ENCODE results near the gene ZFYVE27.

ZFYVE27 gene

DNA sequence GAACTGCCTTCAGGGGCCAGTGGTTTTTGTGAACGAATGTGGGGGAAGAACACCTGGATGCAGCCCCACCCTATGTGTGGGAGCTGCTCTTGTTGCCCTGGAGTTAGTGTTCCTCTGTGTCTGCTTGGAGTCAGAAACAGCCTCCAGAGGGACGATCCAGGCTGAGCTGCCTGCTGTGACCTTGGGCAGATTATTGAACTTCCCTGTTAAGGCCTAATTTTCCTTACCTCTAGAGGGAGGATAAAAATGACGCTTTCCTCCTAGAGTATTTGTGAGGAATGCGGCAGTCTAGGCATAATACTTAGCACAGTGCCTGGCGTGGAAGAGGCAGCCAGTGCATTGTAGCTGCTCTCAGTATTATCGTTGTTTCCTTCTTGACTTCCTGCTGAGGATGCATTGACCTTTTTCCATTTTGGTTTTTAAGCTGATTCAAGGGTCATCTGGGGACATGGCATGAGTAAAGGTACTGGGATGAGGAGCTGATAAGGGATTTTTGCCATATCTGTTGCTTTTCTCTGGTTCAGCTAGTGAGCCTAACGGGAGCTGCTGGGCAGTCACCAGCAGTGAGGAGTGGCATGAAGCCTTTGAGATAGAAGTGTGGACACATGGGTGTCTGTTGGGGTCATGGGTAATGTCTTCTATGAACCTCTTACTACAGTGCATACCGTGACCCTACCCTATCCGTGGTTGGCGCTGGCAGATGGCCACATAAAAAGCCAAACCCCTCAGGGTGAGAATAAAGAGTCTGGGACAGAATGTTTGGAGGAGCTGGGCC lies 6.4 kb downstream of the ZFYVE27 start:
- no peak for DNase-seq (ENCODE audit: insufficient read length, low spot score)
- FAIRE-seq: no peak
- TF ChIP-seq POLR2A (IDR thresholded peaks at IDR 0.05; ENCODE audit: low read depth, low read length) (no peak), SPI1 (IDR thresholded peaks at IDR 0.05; ENCODE audit: low read depth, low read length) (no peak), POU2F2 (IDR thresholded peaks at IDR 0.05; ENCODE audit: low read depth, low read length) (no peak), POLR2AphosphoS5 (IDR thresholded peaks at IDR 0.05; ENCODE audit: low read depth, low read length) (no peak), TAF1 (IDR thresholded peaks at IDR 0.05; ENCODE audit: low read depth, low read length) (no peak), PAX5 (IDR thresholded peaks at IDR 0.05; ENCODE audit: insufficient read depth, low read length, severe bottlenecking) (no peak)

DNA sequence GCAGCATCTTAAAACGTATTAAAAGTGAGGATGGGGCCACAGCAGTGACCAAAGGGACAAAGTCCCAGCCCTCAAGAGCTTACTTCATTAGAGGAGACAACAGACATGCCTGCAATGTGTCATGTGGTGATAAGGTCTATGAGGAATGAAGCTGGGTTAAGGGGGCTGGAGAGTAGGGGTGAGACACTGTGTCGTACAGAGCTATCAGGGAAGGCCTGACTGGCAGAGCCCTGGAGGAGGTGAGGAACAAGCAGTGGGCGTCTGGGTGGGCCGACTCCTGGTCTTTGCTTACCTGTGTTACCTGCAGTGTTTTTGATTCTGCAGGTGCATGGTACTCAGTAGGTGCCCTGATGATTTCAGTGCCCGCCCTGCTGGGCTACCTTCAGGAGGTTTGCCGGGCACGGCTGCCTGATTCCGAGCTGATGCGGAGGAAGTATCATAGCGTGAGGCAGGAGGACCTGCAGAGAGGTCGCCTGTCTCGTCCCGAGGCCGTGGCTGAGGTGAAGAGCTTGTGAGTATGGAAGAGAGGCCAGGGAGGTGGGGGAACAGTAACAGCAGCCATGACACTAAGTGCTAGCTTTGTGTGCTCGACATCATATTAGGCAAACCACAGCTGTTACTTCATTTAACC lies 7.6 kb downstream of the ZFYVE27 start:
- FAIRE-seq: no peak
- TF ChIP-seq POLR2A (IDR thresholded peaks at IDR 0.05; ENCODE audit: low read depth, low read length): no peak
- TF ChIP-seq SPI1 (IDR thresholded peaks at IDR 0.05; ENCODE audit: low read depth, low read length): no peak
- no peak for TF ChIP-seq POLR2AphosphoS5 (IDR thresholded peaks at IDR 0.05; ENCODE audit: low read depth, low read length)
- no peak for TF ChIP-seq POU2F2 (IDR thresholded peaks at IDR 0.05; ENCODE audit: low read depth, low read length)
- no peak for TF ChIP-seq PAX5 (IDR thresholded peaks at IDR 0.05; ENCODE audit: insufficient read depth, low read length, severe bottlenecking)
- no peak for TF ChIP-seq TAF1 (IDR thresholded peaks at IDR 0.05; ENCODE audit: low read depth, low read length)
- no peak for DNase-seq (ENCODE audit: insufficient read length, low spot score)

DNA sequence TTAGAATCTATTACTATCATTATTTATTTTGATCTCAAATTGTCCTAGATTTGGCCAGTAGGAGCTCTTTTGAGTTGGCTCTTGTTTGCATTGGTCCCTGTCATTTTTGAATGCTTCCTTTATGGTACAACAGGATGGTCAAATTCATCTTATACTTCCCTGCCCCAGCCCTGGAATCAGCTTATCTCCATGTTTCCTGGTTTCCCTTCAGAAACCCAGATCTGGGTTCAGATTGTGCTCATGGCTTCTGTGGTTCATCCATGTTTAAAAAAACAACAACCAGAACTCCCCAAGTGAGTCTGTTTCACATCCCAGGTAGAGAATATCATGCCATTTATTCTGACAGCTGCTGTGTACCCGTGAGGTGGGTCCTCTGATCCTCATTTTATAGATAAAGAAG lies 10.6 kb downstream of the ZFYVE27 start:
- FAIRE-seq: no peak
- TF ChIP-seq SPI1 (IDR thresholded peaks at IDR 0.05; ENCODE audit: low read depth, low read length) (no peak), POU2F2 (IDR thresholded peaks at IDR 0.05; ENCODE audit: low read depth, low read length) (no peak)
- no peak for DNase-seq (ENCODE audit: insufficient read length, low spot score)

DNA sequence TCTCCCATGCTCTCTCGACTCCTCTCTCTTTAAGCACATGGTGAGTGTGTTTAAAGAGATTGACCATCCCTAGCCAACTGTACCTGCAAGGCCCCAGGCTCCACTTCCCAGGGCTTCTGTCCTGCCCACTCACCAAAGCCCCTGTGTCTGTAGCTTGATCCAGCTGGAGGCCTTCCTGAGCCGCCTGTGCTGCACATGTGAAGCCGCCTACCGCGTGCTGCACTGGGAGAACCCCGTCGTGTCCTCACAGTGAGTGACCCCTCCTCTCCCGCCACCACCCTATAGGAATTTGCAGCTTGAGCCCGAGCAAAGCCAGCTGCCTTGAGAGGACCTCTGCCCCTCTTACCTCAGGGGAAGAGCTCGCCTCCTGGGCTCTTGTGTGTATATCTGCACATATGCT lies 11.2 kb downstream of the ZFYVE27 start:
- TF ChIP-seq POU2F2 (IDR thresholded peaks at IDR 0.05; ENCODE audit: low read depth, low read length) (no peak), SPI1 (IDR thresholded peaks at IDR 0.05; ENCODE audit: low read depth, low read length) (no peak), TAF1 (IDR thresholded peaks at IDR 0.05; ENCODE audit: low read depth, low read length) (no peak), POLR2AphosphoS5 (IDR thresholded peaks at IDR 0.05; ENCODE audit: low read depth, low read length) (no peak), POLR2A (IDR thresholded peaks at IDR 0.05; ENCODE audit: low read depth, low read length) (no peak), PAX5 (IDR thresholded peaks at IDR 0.05; ENCODE audit: insufficient read depth, low read length, severe bottlenecking) (no peak)
- no peak for DNase-seq (ENCODE audit: insufficient read length, low spot score)
- FAIRE-seq: no peak

DNA sequence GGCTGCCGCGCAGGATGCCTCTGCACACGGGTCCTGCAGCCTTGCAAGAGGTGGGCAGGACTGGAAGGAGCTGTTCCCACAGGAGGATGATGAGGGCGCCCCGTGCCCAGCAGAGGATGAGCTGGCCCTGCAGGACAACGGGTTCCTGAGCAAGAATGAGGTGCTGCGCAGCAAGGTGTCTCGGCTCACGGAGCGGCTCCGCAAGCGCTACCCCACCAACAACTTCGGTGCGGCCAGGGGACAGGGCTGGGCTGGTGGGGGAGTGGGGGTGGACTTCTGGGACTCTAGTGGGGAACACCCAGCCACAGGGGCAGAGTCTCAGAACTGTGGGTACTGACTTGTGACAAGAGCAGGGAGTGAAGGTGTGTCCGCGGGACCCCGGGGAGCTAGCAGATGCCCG lies 16.0 kb downstream of the ZFYVE27 start:
- DNase-seq (ENCODE audit: insufficient read length, low spot score) (no peak), FAIRE-seq (no peak)
- TF ChIP-seq POLR2A (IDR thresholded peaks at IDR 0.05; ENCODE audit: low read depth, low read length) (no peak), POU2F2 (IDR thresholded peaks at IDR 0.05; ENCODE audit: low read depth, low read length) (no peak), TAF1 (IDR thresholded peaks at IDR 0.05; ENCODE audit: low read depth, low read length) (no peak), POLR2AphosphoS5 (IDR thresholded peaks at IDR 0.05; ENCODE audit: low read depth, low read length) (no peak), PAX5 (IDR thresholded peaks at IDR 0.05; ENCODE audit: insufficient read depth, low read length, severe bottlenecking) (no peak), SPI1 (IDR thresholded peaks at IDR 0.05; ENCODE audit: low read depth, low read length) (no peak)

DNA sequence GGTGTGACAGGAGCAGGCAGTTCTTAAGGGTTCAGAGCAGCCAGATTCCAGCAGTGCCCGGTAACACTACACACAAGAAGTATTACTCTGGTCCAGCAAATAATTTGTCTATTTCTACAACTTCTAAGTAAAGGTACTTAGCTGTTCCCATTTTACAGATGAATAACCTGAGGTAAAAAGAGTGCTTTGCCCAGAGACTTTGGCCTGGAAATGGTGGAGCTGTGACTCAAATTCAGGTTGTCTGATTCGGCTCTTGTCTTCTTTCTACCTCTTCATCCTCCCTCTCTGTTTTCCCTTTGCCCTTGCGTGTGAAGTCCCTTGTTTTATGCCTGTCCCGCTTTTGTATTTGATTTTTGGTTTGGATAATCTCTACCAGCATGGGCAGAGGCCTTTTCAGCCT lies 17.8 kb downstream of the ZFYVE27 start:
- TF ChIP-seq PAX5 (IDR thresholded peaks at IDR 0.05; ENCODE audit: insufficient read depth, low read length, severe bottlenecking) (no peak), POLR2A (IDR thresholded peaks at IDR 0.05; ENCODE audit: low read depth, low read length) (no peak), SPI1 (IDR thresholded peaks at IDR 0.05; ENCODE audit: low read depth, low read length) (no peak), TAF1 (IDR thresholded peaks at IDR 0.05; ENCODE audit: low read depth, low read length) (no peak), POU2F2 (IDR thresholded peaks at IDR 0.05; ENCODE audit: low read depth, low read length) (no peak), POLR2AphosphoS5 (IDR thresholded peaks at IDR 0.05; ENCODE audit: low read depth, low read length) (no peak)
- DNase-seq (ENCODE audit: insufficient read length, low spot score) (no peak), FAIRE-seq (no peak)

DNA sequence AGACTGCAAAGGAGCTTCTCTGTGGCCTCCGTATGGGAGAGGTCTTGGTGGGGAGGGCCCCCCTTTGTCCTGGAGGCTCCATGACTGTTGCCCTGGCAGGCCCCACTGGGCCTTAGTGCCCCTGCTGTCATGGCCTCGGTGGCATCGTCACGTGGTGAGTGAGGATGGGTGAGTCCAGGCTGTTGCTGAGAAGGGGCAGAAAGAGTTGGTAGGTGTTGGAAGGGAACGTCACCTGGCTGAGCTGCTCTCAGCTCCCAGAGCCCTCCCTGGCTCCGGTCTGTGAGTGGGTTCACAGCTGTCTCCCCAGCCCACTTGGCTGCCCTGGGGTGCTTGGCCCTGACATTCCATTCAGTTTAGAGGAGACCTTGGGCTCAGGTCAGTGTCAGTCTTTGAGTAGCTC lies 18.8 kb downstream of the ZFYVE27 start:
- DNase-seq (ENCODE audit: insufficient read length, low spot score) (no peak), FAIRE-seq (no peak)
- no peak for TF ChIP-seq POU2F2 (IDR thresholded peaks at IDR 0.05; ENCODE audit: low read depth, low read length)
- TF ChIP-seq POLR2A (IDR thresholded peaks at IDR 0.05; ENCODE audit: low read depth, low read length): no peak
- TF ChIP-seq SPI1 (IDR thresholded peaks at IDR 0.05; ENCODE audit: low read depth, low read length): no peak
- no peak for TF ChIP-seq TAF1 (IDR thresholded peaks at IDR 0.05; ENCODE audit: low read depth, low read length)
- TF ChIP-seq PAX5 (IDR thresholded peaks at IDR 0.05; ENCODE audit: insufficient read depth, low read length, severe bottlenecking): no peak
- TF ChIP-seq POLR2AphosphoS5 (IDR thresholded peaks at IDR 0.05; ENCODE audit: low read depth, low read length): 0 out of 2 replicates have a peak, but pooled peaks have one; percentile 47

DNA sequence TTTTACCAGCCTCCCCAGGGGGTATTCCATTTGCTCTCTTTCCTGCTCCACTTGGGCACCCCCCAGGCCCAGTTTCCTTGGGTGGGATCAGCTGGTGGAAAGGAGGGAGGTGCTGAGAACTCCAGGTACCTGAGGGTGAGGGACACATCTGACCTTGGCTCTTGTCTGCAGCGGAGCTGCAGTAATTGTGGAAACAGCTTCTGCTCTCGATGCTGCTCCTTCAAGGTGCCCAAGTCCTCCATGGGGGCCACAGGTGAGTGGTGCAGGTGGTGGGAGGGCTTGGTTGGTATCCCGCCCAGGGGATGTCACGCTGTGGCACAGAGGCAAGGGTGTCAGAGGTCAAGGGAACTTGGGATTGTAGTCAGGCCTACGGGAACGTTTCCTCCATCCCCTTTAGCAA lies 20.5 kb downstream of the ZFYVE27 start:
- FAIRE-seq (no peak), DNase-seq (ENCODE audit: insufficient read length, low spot score) (no peak)
- TF ChIP-seq POLR2AphosphoS5 (IDR thresholded peaks at IDR 0.05; ENCODE audit: low read depth, low read length) (no peak), PAX5 (IDR thresholded peaks at IDR 0.05; ENCODE audit: insufficient read depth, low read length, severe bottlenecking) (no peak), SPI1 (IDR thresholded peaks at IDR 0.05; ENCODE audit: low read depth, low read length) (no peak), POU2F2 (IDR thresholded peaks at IDR 0.05; ENCODE audit: low read depth, low read length) (no peak), POLR2A (IDR thresholded peaks at IDR 0.05; ENCODE audit: low read depth, low read length) (no peak), TAF1 (IDR thresholded peaks at IDR 0.05; ENCODE audit: low read depth, low read length) (no peak)

DNA sequence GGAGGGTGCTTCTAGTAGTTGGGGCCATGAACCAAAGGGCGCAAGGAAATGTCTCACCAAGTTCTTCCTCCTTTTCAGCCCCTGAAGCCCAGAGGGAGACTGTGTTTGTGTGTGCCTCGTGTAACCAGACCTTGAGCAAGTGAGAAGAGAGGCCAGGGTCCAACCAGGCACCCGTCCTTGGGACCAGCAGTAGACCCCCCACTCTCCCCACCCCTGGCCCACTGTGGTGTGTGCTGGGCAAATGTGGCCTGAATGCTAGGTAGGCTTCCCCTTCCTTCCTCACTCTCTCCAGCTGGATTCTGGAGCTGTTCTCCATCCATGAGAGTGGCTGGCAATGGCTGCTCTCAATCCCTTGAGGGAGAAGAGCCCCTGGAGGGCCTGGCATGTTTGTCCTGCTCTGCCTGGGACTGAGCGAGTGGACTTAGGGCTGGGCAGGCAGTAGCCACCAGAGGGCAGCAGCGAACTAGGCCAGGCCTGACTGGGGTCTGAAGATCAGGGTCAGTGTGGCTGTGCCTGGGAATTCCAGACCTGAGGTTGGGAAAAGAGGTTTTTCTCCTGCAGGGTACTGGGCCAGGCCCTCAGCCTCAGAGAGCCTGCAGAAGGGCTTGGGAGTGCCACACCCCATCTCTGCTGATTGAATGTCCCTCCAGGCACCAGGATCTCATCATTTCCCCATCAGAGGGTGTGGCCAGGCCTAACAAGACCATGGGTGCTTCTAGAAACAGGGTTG lies 22.4 kb downstream of the ZFYVE27 start:
- FAIRE-seq (peak; percentile 70), DNase-seq (ENCODE audit: insufficient read length, low spot score) (peak; percentile 67)
- TF ChIP-seq POLR2AphosphoS5 (IDR thresholded peaks at IDR 0.05; ENCODE audit: low read depth, low read length): no peak
- TF ChIP-seq PAX5 (IDR thresholded peaks at IDR 0.05; ENCODE audit: insufficient read depth, low read length, severe bottlenecking): no peak
- TF ChIP-seq SPI1 (IDR thresholded peaks at IDR 0.05; ENCODE audit: low read depth, low read length): no peak
- TF ChIP-seq POU2F2 (IDR thresholded peaks at IDR 0.05; ENCODE audit: low read depth, low read length): no peak
- no peak for TF ChIP-seq TAF1 (IDR thresholded peaks at IDR 0.05; ENCODE audit: low read depth, low read length)
- no peak for TF ChIP-seq POLR2A (IDR thresholded peaks at IDR 0.05; ENCODE audit: low read depth, low read length)

Measured in GM12891 (cell line).